K562 (cell line): ENCODE data around the gene GRWD1. TPM values are rescaled to one million over a fixed set of nuclear protein-coding genes. Genes with fewer than 3 reads are reported as not detected.

Experiments used
- NR2C2 ChIP-seq, 2 experiments: fragments of 200-800 bp in 1 of 2; sonication (Bioruptor generic) in 1 of 2; sonication (generic) in 1 of 2; formaldehyde crosslinking in 1 of 2; IDR thresholded peaks; 2 replicates each; pipeline versions ENCODE4 v1.6.1 to v1.8.0; 2016 to 2022; ENCODE audit warnings: mild to moderate bottlenecking in 1 of 2, missing compliant biosample characterization in 1 of 2, missing genetic modification characterization in 1 of 2, missing genetic modification reagents in 1 of 2
- PTRF ChIP-seq: fragments of 450-650 bp; IDR thresholded peaks from 2 replicates; pipeline ENCODE4 v1.6.1; 2016; ENCODE audit warnings: mild to moderate bottlenecking, missing genetic modification characterization, missing compliant biosample characterization
- SMARCE1 ChIP-seq: fragments of 450-650 bp; IDR thresholded peaks from 2 replicates; pipeline ENCODE4 v1.7.1; 2016; ENCODE audit warnings: mild to moderate bottlenecking
- SRSF7 ChIP-seq: fragments of 200-400 bp; formaldehyde crosslinking; optimal IDR thresholded peaks from 2 replicates; pipeline ENCODE3; 2017; ENCODE audit warnings: mild to moderate bottlenecking, low read depth, low read length
- TAF1 ChIP-seq: IDR thresholded peaks from 2 replicates; pipeline ENCODE4 v1.6.1; 2011; ENCODE audit warnings: mild to moderate bottlenecking, low read length, moderate library complexity; ENCODE audit not compliant: insufficient read depth, control insufficient read depth, severe bottlenecking; ENCODE audit errors: extremely low read depth
- TARDBP ChIP-seq: fragments of 450-650 bp; IDR thresholded peaks from 2 replicates; pipeline ENCODE4 v1.6.1; 2016
- TGIF2 ChIP-seq: sonication (generic); formaldehyde crosslinking; IDR thresholded peaks from 2 replicates; pipeline ENCODE4 v1.8.1; 2022; ENCODE audit warnings: mild to moderate bottlenecking, missing genetic modification reagents, moderate library complexity
- ZNF24 ChIP-seq: fragments of 450-650 bp; IDR thresholded peaks from 2 replicates; pipeline ENCODE4 v1.6.1; 2016
- polyA plus RNA-seq, 8 experiments: library from polyadenylated mRNA; depleted of rRNA in 4 of 8; stranded (reverse) in 5 of 8; unstranded in 3 of 8; fragments of >200 nt; fragmentation: Nextera tagmentation in 2 of 8; fragmentation: Illumina TruSeq in 1 of 8; extraction: Ambion mirVana in 2 of 8; extraction: Trizol in 1 of 8; gene quantifications; 2 replicates each; pipeline versions ENCODE4 v1.2.1 to v1.2.3, GENCODE V29; 2011 to 2014; ENCODE audit warnings: inconsistent platforms in 1 of 8, missing spikeins in 1 of 8
- total RNA-seq, 7 experiments: library from RNA; depleted of rRNA in 6 of 7; stranded (reverse); fragments of >200 nt in 6 of 7; fragmentation: Illumina TruSeq in 2 of 7; extraction: Trizol in 2 of 7; gene quantifications; 2 replicates each; pipeline versions ENCODE4 v1.2.1 to v1.2.3, GENCODE V29; 2011 to 2021; ENCODE audit warnings: low replicate concordance in 1 of 7
- TF ChIP-seq, protein P1 (sequence below): fragments of 450-650 bp; formaldehyde crosslinking; IDR thresholded peaks from 2 replicates; pipeline ENCODE4 v1.4.0; 2022; ENCODE audit warnings: missing genetic modification characterization
- TF ChIP-seq, protein P2 (sequence below): fragments of 450-650 bp; formaldehyde crosslinking; conservative IDR thresholded peaks from 2 replicates; pipeline ENCODE4 v1.4.0; 2022; ENCODE audit warnings: mild to moderate bottlenecking, missing genetic modification characterization
- TF ChIP-seq, protein P3 (sequence below): fragments of 450-650 bp; IDR thresholded peaks from 2 replicates; pipeline ENCODE4 v1.6.1; 2016; ENCODE audit warnings: mild to moderate bottlenecking, moderate library complexity
- TF ChIP-seq, protein P4 (sequence below), 2 experiments: IDR thresholded peaks; 2 replicates each; pipeline ENCODE4 v1.6.1; 2012; ENCODE audit warnings: improper control_type of control experiment in 2 of 2, low read depth in 2 of 2, low read length in 2 of 2, borderline replicate concordance in 1 of 2

The GRWD1 gene
- total and polyA plus RNA-seq, 9 of the 15 experiments (the other 6 are each of a cell fraction or from before 2014, with no cell fraction given): 1.5 to 87.2 (median 24.5) TPM

DNA sequence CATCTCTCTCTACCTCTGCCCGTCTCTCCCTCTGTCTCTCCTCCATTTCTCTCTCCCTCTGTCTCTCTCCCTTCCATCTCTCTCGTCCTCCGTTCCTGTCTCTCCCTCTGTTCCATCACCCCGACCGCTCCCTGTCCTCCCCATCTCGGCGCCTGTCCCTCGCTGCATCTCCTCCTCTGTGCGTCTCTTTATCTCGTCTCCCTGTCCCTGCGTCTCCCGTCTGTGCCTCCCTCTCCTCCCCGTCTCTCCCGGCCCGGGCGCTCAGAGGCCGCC lies 47.7 kb upstream of the GRWD1 start (continued):
- TF ChIP-seq, protein P1, sequence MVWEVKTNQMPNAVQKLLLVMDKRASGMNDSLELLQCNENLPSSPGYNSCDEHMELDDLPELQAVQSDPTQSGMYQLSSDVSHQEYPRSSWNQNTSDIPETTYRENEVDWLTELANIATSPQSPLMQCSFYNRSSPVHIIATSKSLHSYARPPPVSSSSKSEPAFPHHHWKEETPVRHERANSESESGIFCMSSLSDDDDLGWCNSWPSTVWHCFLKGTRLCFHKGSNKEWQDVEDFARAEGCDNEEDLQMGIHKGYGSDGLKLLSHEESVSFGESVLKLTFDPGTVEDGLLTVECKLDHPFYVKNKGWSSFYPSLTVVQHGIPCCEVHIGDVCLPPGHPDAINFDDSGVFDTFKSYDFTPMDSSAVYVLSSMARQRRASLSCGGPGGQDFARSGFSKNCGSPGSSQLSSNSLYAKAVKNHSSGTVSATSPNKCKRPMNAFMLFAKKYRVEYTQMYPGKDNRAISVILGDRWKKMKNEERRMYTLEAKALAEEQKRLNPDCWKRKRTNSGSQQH (CRISPR knock-in tag): no peak; the same call in 1 of the 2 replicates
- TF ChIP-seq TAF1: no peak
- no peak for TF ChIP-seq TARDBP
- no peak; the same call in 1 of the 2 replicates for TF ChIP-seq NR2C2 (CRISPR knock-in tag; IDR thresholded peaks at IDR 0.05)
- TF ChIP-seq NR2C2 (tag; IDR thresholded peaks at IDR 0.05): no peak
- TF ChIP-seq SRSF7: no peak
- TF ChIP-seq, protein P2, sequence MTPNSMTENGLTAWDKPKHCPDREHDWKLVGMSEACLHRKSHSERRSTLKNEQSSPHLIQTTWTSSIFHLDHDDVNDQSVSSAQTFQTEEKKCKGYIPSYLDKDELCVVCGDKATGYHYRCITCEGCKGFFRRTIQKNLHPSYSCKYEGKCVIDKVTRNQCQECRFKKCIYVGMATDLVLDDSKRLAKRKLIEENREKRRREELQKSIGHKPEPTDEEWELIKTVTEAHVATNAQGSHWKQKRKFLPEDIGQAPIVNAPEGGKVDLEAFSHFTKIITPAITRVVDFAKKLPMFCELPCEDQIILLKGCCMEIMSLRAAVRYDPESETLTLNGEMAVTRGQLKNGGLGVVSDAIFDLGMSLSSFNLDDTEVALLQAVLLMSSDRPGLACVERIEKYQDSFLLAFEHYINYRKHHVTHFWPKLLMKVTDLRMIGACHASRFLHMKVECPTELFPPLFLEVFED (CRISPR knock-in tag): peak; percentile 96; the same call in 1 of the 2 replicates
- TF ChIP-seq, protein P3, sequence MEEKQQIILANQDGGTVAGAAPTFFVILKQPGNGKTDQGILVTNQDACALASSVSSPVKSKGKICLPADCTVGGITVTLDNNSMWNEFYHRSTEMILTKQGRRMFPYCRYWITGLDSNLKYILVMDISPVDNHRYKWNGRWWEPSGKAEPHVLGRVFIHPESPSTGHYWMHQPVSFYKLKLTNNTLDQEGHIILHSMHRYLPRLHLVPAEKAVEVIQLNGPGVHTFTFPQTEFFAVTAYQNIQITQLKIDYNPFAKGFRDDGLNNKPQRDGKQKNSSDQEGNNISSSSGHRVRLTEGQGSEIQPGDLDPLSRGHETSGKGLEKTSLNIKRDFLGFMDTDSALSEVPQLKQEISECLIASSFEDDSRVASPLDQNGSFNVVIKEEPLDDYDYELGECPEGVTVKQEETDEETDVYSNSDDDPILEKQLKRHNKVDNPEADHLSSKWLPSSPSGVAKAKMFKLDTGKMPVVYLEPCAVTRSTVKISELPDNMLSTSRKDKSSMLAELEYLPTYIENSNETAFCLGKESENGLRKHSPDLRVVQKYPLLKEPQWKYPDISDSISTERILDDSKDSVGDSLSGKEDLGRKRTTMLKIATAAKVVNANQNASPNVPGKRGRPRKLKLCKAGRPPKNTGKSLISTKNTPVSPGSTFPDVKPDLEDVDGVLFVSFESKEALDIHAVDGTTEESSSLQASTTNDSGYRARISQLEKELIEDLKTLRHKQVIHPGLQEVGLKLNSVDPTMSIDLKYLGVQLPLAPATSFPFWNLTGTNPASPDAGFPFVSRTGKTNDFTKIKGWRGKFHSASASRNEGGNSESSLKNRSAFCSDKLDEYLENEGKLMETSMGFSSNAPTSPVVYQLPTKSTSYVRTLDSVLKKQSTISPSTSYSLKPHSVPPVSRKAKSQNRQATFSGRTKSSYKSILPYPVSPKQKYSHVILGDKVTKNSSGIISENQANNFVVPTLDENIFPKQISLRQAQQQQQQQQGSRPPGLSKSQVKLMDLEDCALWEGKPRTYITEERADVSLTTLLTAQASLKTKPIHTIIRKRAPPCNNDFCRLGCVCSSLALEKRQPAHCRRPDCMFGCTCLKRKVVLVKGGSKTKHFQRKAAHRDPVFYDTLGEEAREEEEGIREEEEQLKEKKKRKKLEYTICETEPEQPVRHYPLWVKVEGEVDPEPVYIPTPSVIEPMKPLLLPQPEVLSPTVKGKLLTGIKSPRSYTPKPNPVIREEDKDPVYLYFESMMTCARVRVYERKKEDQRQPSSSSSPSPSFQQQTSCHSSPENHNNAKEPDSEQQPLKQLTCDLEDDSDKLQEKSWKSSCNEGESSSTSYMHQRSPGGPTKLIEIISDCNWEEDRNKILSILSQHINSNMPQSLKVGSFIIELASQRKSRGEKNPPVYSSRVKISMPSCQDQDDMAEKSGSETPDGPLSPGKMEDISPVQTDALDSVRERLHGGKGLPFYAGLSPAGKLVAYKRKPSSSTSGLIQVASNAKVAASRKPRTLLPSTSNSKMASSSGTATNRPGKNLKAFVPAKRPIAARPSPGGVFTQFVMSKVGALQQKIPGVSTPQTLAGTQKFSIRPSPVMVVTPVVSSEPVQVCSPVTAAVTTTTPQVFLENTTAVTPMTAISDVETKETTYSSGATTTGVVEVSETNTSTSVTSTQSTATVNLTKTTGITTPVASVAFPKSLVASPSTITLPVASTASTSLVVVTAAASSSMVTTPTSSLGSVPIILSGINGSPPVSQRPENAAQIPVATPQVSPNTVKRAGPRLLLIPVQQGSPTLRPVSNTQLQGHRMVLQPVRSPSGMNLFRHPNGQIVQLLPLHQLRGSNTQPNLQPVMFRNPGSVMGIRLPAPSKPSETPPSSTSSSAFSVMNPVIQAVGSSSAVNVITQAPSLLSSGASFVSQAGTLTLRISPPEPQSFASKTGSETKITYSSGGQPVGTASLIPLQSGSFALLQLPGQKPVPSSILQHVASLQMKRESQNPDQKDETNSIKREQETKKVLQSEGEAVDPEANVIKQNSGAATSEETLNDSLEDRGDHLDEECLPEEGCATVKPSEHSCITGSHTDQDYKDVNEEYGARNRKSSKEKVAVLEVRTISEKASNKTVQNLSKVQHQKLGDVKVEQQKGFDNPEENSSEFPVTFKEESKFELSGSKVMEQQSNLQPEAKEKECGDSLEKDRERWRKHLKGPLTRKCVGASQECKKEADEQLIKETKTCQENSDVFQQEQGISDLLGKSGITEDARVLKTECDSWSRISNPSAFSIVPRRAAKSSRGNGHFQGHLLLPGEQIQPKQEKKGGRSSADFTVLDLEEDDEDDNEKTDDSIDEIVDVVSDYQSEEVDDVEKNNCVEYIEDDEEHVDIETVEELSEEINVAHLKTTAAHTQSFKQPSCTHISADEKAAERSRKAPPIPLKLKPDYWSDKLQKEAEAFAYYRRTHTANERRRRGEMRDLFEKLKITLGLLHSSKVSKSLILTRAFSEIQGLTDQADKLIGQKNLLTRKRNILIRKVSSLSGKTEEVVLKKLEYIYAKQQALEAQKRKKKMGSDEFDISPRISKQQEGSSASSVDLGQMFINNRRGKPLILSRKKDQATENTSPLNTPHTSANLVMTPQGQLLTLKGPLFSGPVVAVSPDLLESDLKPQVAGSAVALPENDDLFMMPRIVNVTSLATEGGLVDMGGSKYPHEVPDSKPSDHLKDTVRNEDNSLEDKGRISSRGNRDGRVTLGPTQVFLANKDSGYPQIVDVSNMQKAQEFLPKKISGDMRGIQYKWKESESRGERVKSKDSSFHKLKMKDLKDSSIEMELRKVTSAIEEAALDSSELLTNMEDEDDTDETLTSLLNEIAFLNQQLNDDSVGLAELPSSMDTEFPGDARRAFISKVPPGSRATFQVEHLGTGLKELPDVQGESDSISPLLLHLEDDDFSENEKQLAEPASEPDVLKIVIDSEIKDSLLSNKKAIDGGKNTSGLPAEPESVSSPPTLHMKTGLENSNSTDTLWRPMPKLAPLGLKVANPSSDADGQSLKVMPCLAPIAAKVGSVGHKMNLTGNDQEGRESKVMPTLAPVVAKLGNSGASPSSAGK: no peak
- TF ChIP-seq, protein P4, sequence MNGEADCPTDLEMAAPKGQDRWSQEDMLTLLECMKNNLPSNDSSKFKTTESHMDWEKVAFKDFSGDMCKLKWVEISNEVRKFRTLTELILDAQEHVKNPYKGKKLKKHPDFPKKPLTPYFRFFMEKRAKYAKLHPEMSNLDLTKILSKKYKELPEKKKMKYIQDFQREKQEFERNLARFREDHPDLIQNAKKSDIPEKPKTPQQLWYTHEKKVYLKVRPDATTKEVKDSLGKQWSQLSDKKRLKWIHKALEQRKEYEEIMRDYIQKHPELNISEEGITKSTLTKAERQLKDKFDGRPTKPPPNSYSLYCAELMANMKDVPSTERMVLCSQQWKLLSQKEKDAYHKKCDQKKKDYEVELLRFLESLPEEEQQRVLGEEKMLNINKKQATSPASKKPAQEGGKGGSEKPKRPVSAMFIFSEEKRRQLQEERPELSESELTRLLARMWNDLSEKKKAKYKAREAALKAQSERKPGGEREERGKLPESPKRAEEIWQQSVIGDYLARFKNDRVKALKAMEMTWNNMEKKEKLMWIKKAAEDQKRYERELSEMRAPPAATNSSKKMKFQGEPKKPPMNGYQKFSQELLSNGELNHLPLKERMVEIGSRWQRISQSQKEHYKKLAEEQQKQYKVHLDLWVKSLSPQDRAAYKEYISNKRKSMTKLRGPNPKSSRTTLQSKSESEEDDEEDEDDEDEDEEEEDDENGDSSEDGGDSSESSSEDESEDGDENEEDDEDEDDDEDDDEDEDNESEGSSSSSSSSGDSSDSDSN (IDR thresholded peaks at IDR 0.05; ENCODE audit: borderline replicate concordance in 1 of 2, low read depth in 2 of 2, low read length in 2 of 2): no peak; a peak in 1 of 4 replicates
- no peak for TF ChIP-seq ZNF24
- TF ChIP-seq SMARCE1: peak; percentile 70; the same call in 1 of the 2 replicates
- no peak for TF ChIP-seq PTRF
- TF ChIP-seq TGIF2 (CRISPR knock-in tag): no peak
